Thyroid gland (tissue), 4 donors: ENCODE measurements around the gene JMJD6. TPM values are rescaled to one million over a fixed set of nuclear protein-coding genes. Genes with fewer than 3 reads are reported as not detected.

Source experiments
- DNase-seq, 2 donors: peaks; one replicate each; pipeline ENCODE4 v3.0.0-alpha.2; 2019
- H3K27ac ChIP-seq, 3 donors: fragments of 200-600 bp; sonication (generic); 1 replicate in 2 of 3; 2 replicates in 1 of 3; pipeline ENCODE4 v1.5.1; 2016 to 2019; ENCODE audit warnings: mild to moderate bottlenecking in 1 of 3, moderate library complexity in 1 of 3
- H3K27me3 ChIP-seq: fragments of 200-600 bp; sonication (generic); one replicate; pipeline ENCODE4 v1.5.1; 2019
- H3K36me3 ChIP-seq, 2 donors: fragments of 200-600 bp; sonication (generic); one replicate each; pipeline ENCODE4 v1.5.1; 2016 to 2019
- H3K4me1 ChIP-seq, 2 donors: fragments of 200-600 bp; sonication (generic); one replicate each; pipeline ENCODE4 v1.5.1; 2017 to 2019
- H3K4me3 ChIP-seq, 3 donors: fragments of 200-600 bp; sonication (generic); replicated peaks in 1 of 3; 1 replicate in 2 of 3; 2 replicates in 1 of 3; pipeline ENCODE4 v1.5.1; 2016; ENCODE audit warnings: mild to moderate bottlenecking in 1 of 3
- H3K9me3 ChIP-seq: fragments of 200-600 bp; sonication (generic); one replicate; pipeline ENCODE4 v1.5.1; 2017
- CTCF ChIP-seq, 6 experiments: fragments of 200-600 bp in 3 of 6; fragments of 450-650 bp in 3 of 6; sonication (generic) in 3 of 6; IDR thresholded peaks; one replicate each; pipeline ENCODE4 v1.5.1; 2016 to 2019; ENCODE audit warnings: antibody characterized with exemption in 6 of 6, mild to moderate bottlenecking in 2 of 6, inconsistent platforms in 1 of 6, moderate library complexity in 1 of 6
- POLR2A ChIP-seq, 2 donors: fragments of 450-650 bp; IDR thresholded peaks; one replicate each; pipeline ENCODE4 v1.6.1; 2017; ENCODE audit warnings: antibody characterized with exemption in 2 of 2, mild to moderate bottlenecking in 2 of 2, moderate library complexity in 1 of 2
- WGBS, 2 donors: methylation state at CpG; one replicate each; pipeline ENCODE4 v1.1.5; 2017; 5-methylcytosine and 5-hydroxymethylcytosine counted together
- intact Hi-C: fragments of 100-400 bp; cut with DNase I; formaldehyde crosslinking; loops from one replicate; pipeline ENCODE4 v1.15.1; 2023
- total RNA-seq, 4 donors: library from RNA; depleted of rRNA; stranded (reverse); fragments of >200 nt; gene quantifications; one replicate each; pipeline ENCODE4 v1.2.3, GENCODE V29; 2016

JMJD6 gene
- total RNA-seq, 4 donors from 2014 or later = 12.2 to 24.2 (median 20.7) TPM

GRCh38 chr17:76716839-76717215, 9.6 kb downstream of the JMJD6 start:
- TF ChIP-seq CTCF (IDR thresholded peaks at IDR 0.05) (no peak), POLR2A (IDR thresholded peaks at IDR 0.05) (no peak)
- Histone ChIP-seq H3K27ac (peak overlapping the region in 1 of 3 donors; percentile 43), H3K36me3 (peaks cover 55 to 64% of the 10 kb centered on the region in 2 donors), H3K27me3 (no peaks in the 10 kb centered on the region), H3K4me3 (no peak overlapping the region), H3K9me3 (no peaks in the 10 kb centered on the region), H3K4me1 (peaks cover 0 to 23% of the 10 kb centered on the region in 2 donors)
- intact Hi-C loops = loop anchor here (5.0 to 10.0 kb wide), 3 partner anchors 92 to 195 kb away; no protein-coding TSS in a partner anchor
- no peak for DNase-seq
- 78 to 81% methylated on average over 6 of the region's 6 CpGs for WGBS, 2 donors

- no peak for TF ChIP-seq CTCF (IDR thresholded peaks at IDR 0.05)
- TF ChIP-seq POLR2A (IDR thresholded peaks at IDR 0.05) = no peak
- Histone ChIP-seq H3K4me3 (no peak overlapping the region), H3K4me1 (peaks cover 5 to 28% of the 10 kb centered on the region in 2 donors), H3K36me3 (peaks cover 49 to 58% of the 10 kb centered on the region in 2 donors), H3K27ac (peak overlapping the region in 1 of 3 donors; percentile 43), H3K27me3 (no peaks in the 10 kb centered on the region), H3K9me3 (no peaks in the 10 kb centered on the region)
- WGBS, 2 donors = 80 to 81% methylated on average over 13 of the region's 13 CpGs
- DNase-seq = no peak
- intact Hi-C loops = loop anchor here (5.0 to 10.0 kb wide), 3 partner anchors 91 to 194 kb away; no protein-coding TSS in a partner anchor
These were observed 10.1 kb downstream of the JMJD6 start for GRCh38 chr17:76716146-76716838.

- Histone ChIP-seq H3K36me3 (peaks cover 41 to 50% of the 10 kb centered on the region in 2 donors), H3K27ac (peak overlapping the region in 1 of 3 donors; percentile 11), H3K9me3 (no peaks in the 10 kb centered on the region), H3K4me3 (no peak overlapping the region), H3K4me1 (peaks cover 8 to 31% of the 10 kb centered on the region in 2 donors), H3K27me3 (no peaks in the 10 kb centered on the region)
- no peak for DNase-seq
- 83 to 87% methylated on average over 2 of the region's 2 CpGs for WGBS, 2 donors
- intact Hi-C loops = loop anchor here (5.0 to 10.0 kb wide), 3 partner anchors 91 to 193 kb away; no protein-coding TSS in a partner anchor
- TF ChIP-seq POLR2A (IDR thresholded peaks at IDR 0.05) (no peak), CTCF (IDR thresholded peaks at IDR 0.05) (no peak)
These were observed 10.9 kb downstream of the JMJD6 start for GRCh38 chr17:76715496-76715830.

- H3K36me3 ChIP-seq = peaks cover 36 to 45% of the 10 kb centered on the region in 2 donors
- H3K9me3 ChIP-seq = no peaks in the 10 kb centered on the region
- intact Hi-C loops = loop anchor here (5.0 to 10.0 kb wide), 3 partner anchors 90 to 193 kb away; no protein-coding TSS in a partner anchor
- TF ChIP-seq CTCF (IDR thresholded peaks at IDR 0.05) (peak; percentile 71 to 84 (median 78)), POLR2A (IDR thresholded peaks at IDR 0.05) (no peak)
- no peaks in the 10 kb centered on the region for H3K27me3 ChIP-seq
- no peak overlapping the region for H3K4me3 ChIP-seq
- H3K4me1 ChIP-seq = peaks cover 8 to 31% of the 10 kb centered on the region in 2 donors
- WGBS, 2 donors = 23 to 28% methylated on average over 4 of the region's 4 CpGs
- peak overlapping the region; percentile 6 to 47 (median 11) for H3K27ac ChIP-seq
- peak; percentile 85 to 90 for DNase-seq
These were observed 11.4 kb downstream of the JMJD6 start for GRCh38 chr17:76714822-76715495.
